GM12892 (cell line): ENCODE data around the gene ZCCHC14.

Experiments
- POLR2A ChIP-seq: IDR thresholded peaks from 2 replicates; pipeline ENCODE4 v1.6.1; 2011; ENCODE audit warnings: low read depth, low read length, control low read depth
- POLR2AphosphoS5 ChIP-seq: IDR thresholded peaks from 2 replicates; pipeline ENCODE4 v1.6.1; 2011; ENCODE audit warnings: low read depth, low read length, control low read depth

- no peak for TF ChIP-seq POLR2A
- no peak for TF ChIP-seq POLR2AphosphoS5
Measured at GRCh38 chr16:87447323-87447722, 45.5 kb downstream of the ZCCHC14 start.
